ENCODE measurements around the gene TEX264. TPM values are rescaled to one million over a fixed set of nuclear protein-coding genes. Genes with fewer than 3 reads are reported as not detected.

Gene TEX264
- total and polyA plus RNA-seq, 8 donors = 18.7 to 73.0 (median 37.3) TPM

DNA sequence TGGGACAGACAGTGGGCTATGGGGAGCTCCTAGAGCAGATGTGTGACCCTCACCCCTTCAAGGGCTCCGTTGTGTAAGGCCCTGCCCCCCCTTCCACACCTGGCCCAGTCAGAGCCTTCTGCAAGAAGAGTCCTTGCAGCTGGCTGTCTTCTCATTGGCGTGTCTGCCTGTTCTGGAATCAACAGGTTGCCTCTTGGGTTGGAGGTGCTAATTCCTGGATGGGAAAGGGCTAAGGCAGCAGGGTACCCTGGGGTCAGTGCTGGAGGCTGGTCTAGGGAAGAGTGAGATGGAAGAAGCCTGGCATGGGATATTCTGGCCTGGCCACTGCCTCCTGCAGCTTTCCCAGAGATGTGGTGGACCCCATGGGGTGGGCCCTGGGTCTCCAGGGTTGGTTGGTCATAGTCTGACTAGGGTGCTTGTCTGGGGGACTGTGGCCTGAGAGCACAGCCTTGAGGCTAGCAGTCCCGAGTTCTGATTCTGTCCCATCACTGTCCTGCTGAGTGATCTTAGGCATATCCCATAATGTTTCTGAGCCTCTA is 5.1 kb downstream of the TEX264 start:
- no peak overlapping the region for H3K27ac ChIP-seq
- WGBS, 5 donors = 86 to 100% (median 93%) methylated on average over 1 to 3 of the region's 3 CpGs
- TF ChIP-seq POLR2A (IDR thresholded peaks at IDR 0.05) = no peak
- TF ChIP-seq, protein P1, sequence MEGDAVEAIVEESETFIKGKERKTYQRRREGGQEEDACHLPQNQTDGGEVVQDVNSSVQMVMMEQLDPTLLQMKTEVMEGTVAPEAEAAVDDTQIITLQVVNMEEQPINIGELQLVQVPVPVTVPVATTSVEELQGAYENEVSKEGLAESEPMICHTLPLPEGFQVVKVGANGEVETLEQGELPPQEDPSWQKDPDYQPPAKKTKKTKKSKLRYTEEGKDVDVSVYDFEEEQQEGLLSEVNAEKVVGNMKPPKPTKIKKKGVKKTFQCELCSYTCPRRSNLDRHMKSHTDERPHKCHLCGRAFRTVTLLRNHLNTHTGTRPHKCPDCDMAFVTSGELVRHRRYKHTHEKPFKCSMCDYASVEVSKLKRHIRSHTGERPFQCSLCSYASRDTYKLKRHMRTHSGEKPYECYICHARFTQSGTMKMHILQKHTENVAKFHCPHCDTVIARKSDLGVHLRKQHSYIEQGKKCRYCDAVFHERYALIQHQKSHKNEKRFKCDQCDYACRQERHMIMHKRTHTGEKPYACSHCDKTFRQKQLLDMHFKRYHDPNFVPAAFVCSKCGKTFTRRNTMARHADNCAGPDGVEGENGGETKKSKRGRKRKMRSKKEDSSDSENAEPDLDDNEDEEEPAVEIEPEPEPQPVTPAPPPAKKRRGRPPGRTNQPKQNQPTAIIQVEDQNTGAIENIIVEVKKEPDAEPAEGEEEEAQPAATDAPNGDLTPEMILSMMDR (IDR thresholded peaks at IDR 0.05) = no peak
- no peak for TF ChIP-seq POLR2AphosphoS5 (IDR thresholded peaks at IDR 0.05)
- no peak for TF ChIP-seq EP300 (IDR thresholded peaks at IDR 0.05)
- H3K4me3 ChIP-seq = no peak overlapping the region
- H3K27me3 ChIP-seq = no peaks in the 10 kb centered on the region
- no peak for DNase-seq
- intact Hi-C loops (cut with DNase I; ENCODE audit: low total_unique reads) = no loop called here
- H3K36me3 ChIP-seq = peaks cover 8 to 66% (median 60%) of the 10 kb centered on the region in 4 donors
- H3K9me3 ChIP-seq = no peaks in the 10 kb centered on the region
- peaks cover 28 to 81% (median 51%) of the 10 kb centered on the region in 4 donors for H3K4me1 ChIP-seq

- 79 to 90% (median 88%) methylated on average over 2 to 3 of the region's 3 CpGs for WGBS, 5 donors
- TF ChIP-seq POLR2A (IDR thresholded peaks at IDR 0.05) (no peak), EP300 (IDR thresholded peaks at IDR 0.05) (no peak), POLR2AphosphoS5 (IDR thresholded peaks at IDR 0.05) (no peak)
- H3K4me3 ChIP-seq = no peak overlapping the region
- H3K9me3 ChIP-seq = no peaks in the 10 kb centered on the region
- no peak for DNase-seq
- no peaks in the 10 kb centered on the region for H3K27me3 ChIP-seq
- intact Hi-C loops (cut with DNase I; ENCODE audit: low total_unique reads) = no loop called here
- no peak overlapping the region for H3K27ac ChIP-seq
- peaks cover 8 to 68% (median 62%) of the 10 kb centered on the region in 4 donors for H3K36me3 ChIP-seq
- H3K4me1 ChIP-seq = peaks cover 31 to 86% (median 54%) of the 10 kb centered on the region in 4 donors
These were observed 6.3 kb downstream of the TEX264 start for GRCh38 chr3:51677358-51677757.

DNA sequence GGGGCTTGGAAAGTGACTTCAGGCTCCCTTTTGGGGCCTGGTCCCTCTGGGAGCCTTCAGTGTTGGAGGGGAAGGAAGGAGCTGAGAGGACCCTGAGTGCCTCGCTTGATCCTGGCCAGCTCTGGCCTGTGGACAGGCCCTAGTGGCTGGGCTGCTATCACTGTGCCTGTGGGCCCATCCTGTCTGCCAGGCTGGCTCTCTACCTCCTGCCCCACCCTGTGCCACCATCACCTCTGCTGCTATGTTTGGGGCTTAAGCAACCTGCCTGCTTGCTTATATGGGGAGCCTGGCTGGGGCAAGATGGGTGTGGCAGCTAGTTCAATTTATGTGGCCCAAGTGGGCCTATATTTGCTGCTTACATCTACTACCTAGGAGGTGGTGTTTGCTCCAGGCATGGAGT is 7.1 kb downstream of the TEX264 start:
- H3K9me3 ChIP-seq = no peaks in the 10 kb centered on the region
- intact Hi-C loops (cut with DNase I; ENCODE audit: low total_unique reads) = no loop called here
- peaks cover 8 to 71% (median 63%) of the 10 kb centered on the region in 4 donors for H3K36me3 ChIP-seq
- TF ChIP-seq POLR2AphosphoS5 (IDR thresholded peaks at IDR 0.05) = no peak
- WGBS, 5 donors = 92 to 100% (median 100%) methylated on average over 1 of the region's 1 CpG
- no peak for DNase-seq
- no peaks in the 10 kb centered on the region for H3K27me3 ChIP-seq
- peaks cover 23 to 81% (median 50%) of the 10 kb centered on the region in 4 donors for H3K4me1 ChIP-seq
- H3K27ac ChIP-seq = no peak overlapping the region
- no peak overlapping the region for H3K4me3 ChIP-seq

DNA sequence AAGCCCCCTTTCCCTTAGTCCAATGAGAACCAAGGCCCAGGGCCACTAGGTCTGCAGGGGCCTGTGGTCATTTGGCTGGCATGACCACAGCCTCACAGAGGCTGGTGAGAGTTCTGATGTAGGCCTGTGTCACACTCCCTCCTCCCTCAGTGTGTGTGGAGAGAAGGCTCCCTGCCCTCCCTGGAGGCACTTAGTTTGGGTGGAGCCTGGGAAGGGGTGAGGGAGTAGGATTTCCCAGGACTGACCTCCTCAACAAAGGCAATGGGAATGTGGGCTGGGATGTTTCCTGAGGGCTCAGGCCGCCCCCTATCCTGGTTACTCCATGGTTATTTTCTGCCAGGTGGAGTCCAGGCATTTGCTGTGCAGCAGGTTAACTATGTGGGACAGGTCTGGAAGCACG is 7.6 kb downstream of the TEX264 start:
- intact Hi-C loops (cut with DNase I; ENCODE audit: low total_unique reads) = no loop called here
- TF ChIP-seq, protein P1 (IDR thresholded peaks at IDR 0.05) = no peak
- TF ChIP-seq POLR2AphosphoS5 (IDR thresholded peaks at IDR 0.05) = no peak
- TF ChIP-seq POLR2A (IDR thresholded peaks at IDR 0.05) = no peak
- no peak for TF ChIP-seq EP300 (IDR thresholded peaks at IDR 0.05)
- Histone ChIP-seq H3K9me3 (no peaks in the 10 kb centered on the region), H3K27me3 (no peaks in the 10 kb centered on the region), H3K27ac (no peak overlapping the region), H3K4me1 (peaks cover 18 to 76% (median 47%) of the 10 kb centered on the region in 4 donors), H3K36me3 (peaks cover 8 to 76% (median 67%) of the 10 kb centered on the region in 4 donors), H3K4me3 (no peak overlapping the region)
- WGBS, 5 donors = 77 to 95% (median 88%) methylated on average over 2 of the region's 2 CpGs
- DNase-seq = no peak

DNA sequence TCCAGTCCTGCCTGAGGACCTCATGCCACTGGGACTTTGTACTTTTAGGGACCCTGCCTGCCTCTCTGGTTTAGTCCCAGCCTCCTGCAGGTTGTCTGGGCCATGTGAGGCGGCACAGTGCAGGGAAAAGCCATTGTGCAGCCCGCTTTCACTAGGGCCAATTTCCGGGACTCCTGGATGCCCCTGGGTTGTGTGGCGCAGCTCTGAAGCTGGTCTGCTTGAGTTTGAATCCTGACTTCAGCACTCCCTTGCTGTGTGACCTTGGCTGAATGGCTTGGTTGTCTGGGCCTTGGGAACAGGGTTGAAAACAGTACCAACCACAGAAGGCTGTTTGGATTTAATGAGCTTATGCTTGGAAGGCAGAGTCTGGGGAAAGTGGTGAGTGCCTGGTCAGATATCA is 8.3 kb downstream of the TEX264 start:
- Histone ChIP-seq H3K36me3 (peaks cover 11 to 79% (median 71%) of the 10 kb centered on the region in 4 donors), H3K27ac (no peak overlapping the region), H3K9me3 (no peaks in the 10 kb centered on the region), H3K27me3 (no peaks in the 10 kb centered on the region), H3K4me3 (no peak overlapping the region), H3K4me1 (peaks cover 15 to 72% (median 41%) of the 10 kb centered on the region in 4 donors)
- 92 to 97% (median 95%) methylated on average over 4 of the region's 4 CpGs for WGBS, 5 donors
- TF ChIP-seq POLR2AphosphoS5 (IDR thresholded peaks at IDR 0.05) (no peak), EP300 (IDR thresholded peaks at IDR 0.05) (no peak), POLR2A (IDR thresholded peaks at IDR 0.05) (no peak)
- TF ChIP-seq, protein P1 (IDR thresholded peaks at IDR 0.05) = no peak
- no peak for DNase-seq
- intact Hi-C loops (cut with DNase I; ENCODE audit: low total_unique reads) = no loop called here

All from stomach (tissue), 9 donors.